SK-N-SH (cell line): ENCODE results near the gene ADCY5. TPM values are rescaled to one million over a fixed set of nuclear protein-coding genes. Genes with fewer than 3 reads are reported as not detected.

ENCODE experiments used
- CTCF ChIA-PET: fragments of 300-600, 350-600 bp; formaldehyde crosslinking; extraction: SDS; loops from one replicate; lab custom pipeline; 2021; lab: Yijun Ruan, JAX
- POLR2A ChIA-PET: fragments of 350-600 bp; sonication (Branson Sonifier 250); formaldehyde crosslinking; extraction: SDS; loops from one replicate; lab custom pipeline; 2020; ENCODE audit warnings: antibody characterized with exemption, inconsistent platforms; lab: Yijun Ruan, JAX
- DNase-seq: peaks from one replicate; pipeline ENCODE4 v3.0.0; 2012
- H2AFZ ChIP-seq: fragments of 200-600 bp; sonication (generic); 2 replicates; pipeline ENCODE4 v1.8.1; 2016; ENCODE audit warnings: antibody characterized with exemption, mild to moderate bottlenecking, low read depth
- H3F3A ChIP-seq: fragments of 200-600 bp; sonication (generic); replicated peaks from 2 replicates; pipeline ENCODE3; 2016; ENCODE audit warnings: antibody characterized with exemption, mild to moderate bottlenecking; ENCODE audit not compliant: insufficient read depth
- H3K27ac ChIP-seq, 2 experiments: fragments of 200-500 bp in 1 of 2; fragments of 200-600 bp in 1 of 2; sonication (Bioruptor generic) in 1 of 2; sonication (generic), shearing (Covaris generic) in 1 of 2; 2 replicates each; pipeline versions ENCODE4 v1.5.1 to v1.6.1; 2014 to 2016; ENCODE audit warnings: low read depth in 2 of 2, inconsistent platforms in 1 of 2, low read length in 1 of 2, mild to moderate bottlenecking in 1 of 2, mixed read lengths in 1 of 2
- H3K27me3 ChIP-seq: fragments of 200-600 bp; sonication (generic), shearing (Covaris generic); 2 replicates; pipeline ENCODE4 v1.6.1; 2016; ENCODE audit warnings: mixed run types; ENCODE audit not compliant: insufficient read depth
- H3K36me3 ChIP-seq, 2 experiments: fragments of 200-500 bp in 1 of 2; fragments of 200-600 bp in 1 of 2; sonication (Bioruptor generic) in 1 of 2; sonication (generic) in 1 of 2; replicated peaks in 1 of 2; 2 replicates each; pipeline versions ENCODE3 to v1.5.1; 2014 to 2016; ENCODE audit warnings: low read length in 1 of 2, mild to moderate bottlenecking in 1 of 2; ENCODE audit not compliant: insufficient read depth in 2 of 2, control insufficient read depth in 1 of 2
- H3K4me1 ChIP-seq, 2 experiments: fragments of 200-500 bp in 1 of 2; fragments of 200-600 bp in 1 of 2; sonication (Bioruptor generic) in 1 of 2; sonication (generic), shearing (Covaris generic) in 1 of 2; 2 replicates each; pipeline versions ENCODE4 v1.5.1 to v1.6.1; 2014 to 2016; ENCODE audit warnings: low read depth in 1 of 2, low read length in 1 of 2, mixed run types in 1 of 2; ENCODE audit not compliant: insufficient read depth in 2 of 2, control insufficient read depth in 1 of 2
- H3K4me2 ChIP-seq: fragments of 200-600 bp; sonication (generic), shearing (Covaris generic); 2 replicates; pipeline ENCODE4 v1.6.1; 2017; ENCODE audit warnings: mixed run types
- H3K4me3 ChIP-seq, 2 experiments: fragments of 200-500 bp in 1 of 2; fragments of 200-600 bp in 1 of 2; sonication (Bioruptor generic) in 1 of 2; sonication (generic), shearing (Covaris generic) in 1 of 2; 2 replicates each; pipeline versions ENCODE4 v1.5.1 to v1.8.1; 2014 to 2016; ENCODE audit warnings: low read depth in 2 of 2, inconsistent platforms in 1 of 2, low read length in 1 of 2, mild to moderate bottlenecking in 1 of 2, mixed read lengths in 1 of 2, moderate library complexity in 1 of 2
- H3K79me2 ChIP-seq: fragments of 200-600 bp; sonication (generic); 2 replicates; pipeline ENCODE4 v1.8.1; 2017; ENCODE audit warnings: mild to moderate bottlenecking; ENCODE audit not compliant: insufficient read depth
- H3K9ac ChIP-seq: fragments of 200-600 bp; sonication (generic); 2 replicates; pipeline ENCODE4 v1.6.1; 2017; ENCODE audit warnings: mixed run types
- H3K9me2 ChIP-seq: fragments of 200-600 bp; sonication (generic); 2 replicates; pipeline ENCODE4 v1.6.1; 2017; ENCODE audit warnings: mixed run types
- H3K9me3 ChIP-seq: fragments of 200-600 bp; sonication (generic); 2 replicates; pipeline ENCODE4 v1.6.1; 2017; ENCODE audit warnings: mixed run types, mild to moderate bottlenecking, moderate library complexity
- H4K20me1 ChIP-seq: fragments of 200-600 bp; sonication (generic); 2 replicates; pipeline ENCODE4 v1.6.1; 2017; ENCODE audit warnings: mild to moderate bottlenecking, mixed run types; ENCODE audit not compliant: insufficient read depth
- CHD2 ChIP-seq: fragments of 150-350 bp; IDR thresholded peaks from 2 replicates; pipeline ENCODE4 v1.6.1; 2018; ENCODE audit warnings: low read length; ENCODE audit not compliant: partially characterized antibody
- CTCF ChIP-seq: fragments of 200-600 bp; sonication (generic); IDR thresholded peaks from 2 replicates; pipeline ENCODE4 v1.6.1; 2017; ENCODE audit warnings: antibody characterized with exemption, mild to moderate bottlenecking, moderate library complexity
- EZH2phosphoT487 ChIP-seq: fragments of 200-600 bp; sonication (generic); IDR thresholded peaks from 2 replicates; pipeline ENCODE4 v1.6.1; 2017; ENCODE audit warnings: low read depth, mixed run types, mild to moderate bottlenecking, antibody characterized with exemption, moderate library complexity, borderline replicate concordance
- FOSL2 ChIP-seq: IDR thresholded peaks from 2 replicates; pipeline ENCODE4 v1.4.0; 2012; ENCODE audit warnings: low read depth, mild to moderate bottlenecking, moderate library complexity, borderline replicate concordance
- FOXM1 ChIP-seq: IDR thresholded peaks from 2 replicates; pipeline ENCODE4 v1.4.0; 2012; ENCODE audit warnings: low read depth, mild to moderate bottlenecking
- GABPA ChIP-seq: IDR thresholded peaks from 2 replicates; pipeline ENCODE4 v1.4.0; 2012; ENCODE audit warnings: low read depth, mild to moderate bottlenecking
- IRF3 ChIP-seq: fragments of 150-350 bp; IDR thresholded peaks from 2 replicates; pipeline ENCODE4 v1.6.1; 2016; ENCODE audit warnings: mild to moderate bottlenecking, low read depth, low read length
- JUND ChIP-seq: IDR thresholded peaks from 2 replicates; pipeline ENCODE4 v1.4.0; 2012
- MXI1 ChIP-seq: IDR thresholded peaks from 2 replicates; pipeline ENCODE4 v1.6.1; 2012; ENCODE audit warnings: mild to moderate bottlenecking, low read depth, low read length, improper control_type of control experiment
- NRF1 ChIP-seq: IDR thresholded peaks from 2 replicates; pipeline ENCODE4 v1.6.1; 2012; ENCODE audit warnings: low read depth, mild to moderate bottlenecking, low read length
- POLR2AphosphoS5 ChIP-seq: IDR thresholded peaks from 2 replicates; pipeline ENCODE4 v1.6.1; 2012; ENCODE audit warnings: low read depth, low read length
- RAD21 ChIP-seq: IDR thresholded peaks from 2 replicates; pipeline ENCODE4 v1.6.1; 2012; ENCODE audit warnings: mild to moderate bottlenecking, low read length
- RFX5 ChIP-seq: IDR thresholded peaks from 2 replicates; pipeline ENCODE4 v1.6.1; 2012; ENCODE audit warnings: mild to moderate bottlenecking, improper control_type of control experiment, low read length
- SIN3A ChIP-seq: IDR thresholded peaks from 2 replicates; pipeline ENCODE4 v1.6.1; 2012; ENCODE audit warnings: low read depth, mild to moderate bottlenecking, low read length, moderate library complexity, borderline replicate concordance
- SMC3 ChIP-seq: IDR thresholded peaks from 2 replicates; pipeline ENCODE4 v1.6.1; 2012; ENCODE audit warnings: low read depth, low read length, improper control_type of control experiment
- TCF12 ChIP-seq: IDR thresholded peaks from 2 replicates; pipeline ENCODE4 v1.4.0; 2012
- TEAD4 ChIP-seq: IDR thresholded peaks from 2 replicates; pipeline ENCODE4 v1.4.0; 2012; ENCODE audit warnings: mild to moderate bottlenecking, borderline replicate concordance; ENCODE audit not compliant: insufficient read depth
- USF2 ChIP-seq: fragments of 150-350 bp; IDR thresholded peaks from 2 replicates; pipeline ENCODE4 v1.6.1; 2017; ENCODE audit warnings: antibody characterized with exemption, low read length, low read depth, borderline replicate concordance
- YY1 ChIP-seq: IDR thresholded peaks from 2 replicates; pipeline ENCODE4 v1.4.0; 2012; ENCODE audit warnings: low read depth, mild to moderate bottlenecking
- WGBS: methylation state at CpG from one replicate; pipeline ENCODE4 v1.1.6; 2017; ENCODE audit warnings: low lambda C conversion rate; 5-methylcytosine and 5-hydroxymethylcytosine counted together
- polyA plus RNA-seq, 3 experiments: library from polyadenylated mRNA; depleted of rRNA; stranded (reverse); fragments of >200 nt; gene quantifications; 2 replicates each; pipeline ENCODE4 v1.2.3, GENCODE V29; 2012
- TF ChIP-seq, protein P1 (sequence below): IDR thresholded peaks from 2 replicates; pipeline ENCODE4 v1.4.0; 2012; ENCODE audit warnings: low read depth
- TF ChIP-seq, protein P2 (sequence below): IDR thresholded peaks from 2 replicates; pipeline ENCODE4 v1.6.1; 2012; ENCODE audit warnings: mild to moderate bottlenecking, low read depth, low read length, moderate library complexity

Gene ADCY5
- polyA plus RNA-seq, 1 of the 3 experiments (the other 2 are of a cell fraction), result 0.21 TPM

GRCh38 chr3:123335007-123335670 lies 113.8 kb downstream of the ADCY5 start:
- H3K36me3 ChIP-seq, result no peaks in the 10 kb centered on the region
- TF ChIP-seq SMC3 (no peak), YY1 (no peak), GABPA (no peak), TEAD4 (no peak), RAD21 (no peak), SIN3A (no peak), CHD2 (no peak), POLR2AphosphoS5 (no peak), FOXM1 (no peak), FOSL2 (no peak), JUND (no peak), EZH2phosphoT487 (no peak), TCF12 (no peak), RFX5 (no peak), MXI1 (no peak)
- TF ChIP-seq, protein P1, sequence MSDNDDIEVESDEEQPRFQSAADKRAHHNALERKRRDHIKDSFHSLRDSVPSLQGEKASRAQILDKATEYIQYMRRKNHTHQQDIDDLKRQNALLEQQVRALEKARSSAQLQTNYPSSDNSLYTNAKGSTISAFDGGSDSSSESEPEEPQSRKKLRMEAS, result no peak
- peaks cover 0 to 6% of the 10 kb centered on the region in 2 experiments; a peak in 1 of 4 replicates for H3K4me1 ChIP-seq
- H3K27me3 ChIP-seq, result peaks cover 22% of the 10 kb centered on the region
- no peak overlapping the region for H3K27ac ChIP-seq
- H3K9ac ChIP-seq, result no peak overlapping the region
- no peak overlapping the region for H3K4me2 ChIP-seq
- no peak overlapping the region for H2AFZ ChIP-seq
- no peaks in the 10 kb centered on the region for H3K9me2 ChIP-seq
- no peaks in the 10 kb centered on the region for H4K20me1 ChIP-seq
- H3F3A ChIP-seq, result no peaks in the 10 kb centered on the region
- DNase-seq, result no peak
- POLR2A ChIA-PET, result no interaction called here
- H3K79me2 ChIP-seq, result no peaks in the 10 kb centered on the region
- CTCF ChIA-PET, result interaction anchor here (0.9 to 16.2 kb wide), 3 partner anchors 63 to 224 kb away, joined by 3 to 275 read pairs (median 5); no protein-coding TSS in a partner anchor
- H3K9me3 ChIP-seq, result no peaks in the 10 kb centered on the region
- no peak overlapping the region for H3K4me3 ChIP-seq
- 68% methylated on average over 14 of the region's 14 CpGs for WGBS

DNA sequence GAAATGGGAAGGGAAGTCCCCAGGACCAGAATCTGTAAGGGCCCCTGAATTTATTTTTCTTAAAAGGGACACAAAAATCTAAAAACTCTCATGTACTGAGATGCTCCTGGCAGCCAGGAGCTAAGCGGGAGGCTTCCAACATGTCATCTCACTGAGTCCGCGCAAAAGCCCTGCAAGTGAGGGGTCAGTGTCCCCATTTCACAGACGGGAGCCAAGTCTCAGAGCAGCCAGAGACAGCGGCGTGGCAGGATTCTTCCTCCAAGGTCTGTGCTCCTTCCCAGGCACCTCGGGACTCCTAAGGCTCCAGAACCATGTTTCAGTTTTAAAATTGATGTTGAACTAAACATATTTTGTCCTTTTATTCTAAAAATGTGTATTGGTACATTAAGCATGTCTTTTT lies 114.8 kb downstream of the ADCY5 start:
- H3K79me2 ChIP-seq, result no peaks in the 10 kb centered on the region
- no peaks in the 10 kb centered on the region for H3F3A ChIP-seq
- H3K4me3 ChIP-seq, result no peak overlapping the region
- no peak overlapping the region for H3K9ac ChIP-seq
- H4K20me1 ChIP-seq, result no peaks in the 10 kb centered on the region
- H3K9me3 ChIP-seq, result no peaks in the 10 kb centered on the region
- no peak overlapping the region for H3K27ac ChIP-seq
- no peaks in the 10 kb centered on the region for H3K9me2 ChIP-seq
- H3K36me3 ChIP-seq, result no peaks in the 10 kb centered on the region
- no peak for DNase-seq
- H3K27me3 ChIP-seq, result peaks cover 14% of the 10 kb centered on the region; the same call in 1 of the 2 replicates
- H3K4me1 ChIP-seq, result peaks cover 0 to 6% of the 10 kb centered on the region in 2 experiments; a peak in 1 of 4 replicates
- no peak overlapping the region for H2AFZ ChIP-seq
- H3K4me2 ChIP-seq, result no peak overlapping the region
- CTCF ChIA-PET, result interaction anchor here (16.2 kb wide), 1 partner anchor 154 kb away, joined by 275 read pairs; no protein-coding TSS in a partner anchor
- POLR2A ChIA-PET, result no interaction called here
- WGBS, result 89% methylated on average over 7 of the region's 7 CpGs
- TF ChIP-seq CTCF (no peak), IRF3 (no peak), USF2 (no peak), NRF1 (no peak)
- TF ChIP-seq, protein P1, result no peak
- TF ChIP-seq, protein P2, sequence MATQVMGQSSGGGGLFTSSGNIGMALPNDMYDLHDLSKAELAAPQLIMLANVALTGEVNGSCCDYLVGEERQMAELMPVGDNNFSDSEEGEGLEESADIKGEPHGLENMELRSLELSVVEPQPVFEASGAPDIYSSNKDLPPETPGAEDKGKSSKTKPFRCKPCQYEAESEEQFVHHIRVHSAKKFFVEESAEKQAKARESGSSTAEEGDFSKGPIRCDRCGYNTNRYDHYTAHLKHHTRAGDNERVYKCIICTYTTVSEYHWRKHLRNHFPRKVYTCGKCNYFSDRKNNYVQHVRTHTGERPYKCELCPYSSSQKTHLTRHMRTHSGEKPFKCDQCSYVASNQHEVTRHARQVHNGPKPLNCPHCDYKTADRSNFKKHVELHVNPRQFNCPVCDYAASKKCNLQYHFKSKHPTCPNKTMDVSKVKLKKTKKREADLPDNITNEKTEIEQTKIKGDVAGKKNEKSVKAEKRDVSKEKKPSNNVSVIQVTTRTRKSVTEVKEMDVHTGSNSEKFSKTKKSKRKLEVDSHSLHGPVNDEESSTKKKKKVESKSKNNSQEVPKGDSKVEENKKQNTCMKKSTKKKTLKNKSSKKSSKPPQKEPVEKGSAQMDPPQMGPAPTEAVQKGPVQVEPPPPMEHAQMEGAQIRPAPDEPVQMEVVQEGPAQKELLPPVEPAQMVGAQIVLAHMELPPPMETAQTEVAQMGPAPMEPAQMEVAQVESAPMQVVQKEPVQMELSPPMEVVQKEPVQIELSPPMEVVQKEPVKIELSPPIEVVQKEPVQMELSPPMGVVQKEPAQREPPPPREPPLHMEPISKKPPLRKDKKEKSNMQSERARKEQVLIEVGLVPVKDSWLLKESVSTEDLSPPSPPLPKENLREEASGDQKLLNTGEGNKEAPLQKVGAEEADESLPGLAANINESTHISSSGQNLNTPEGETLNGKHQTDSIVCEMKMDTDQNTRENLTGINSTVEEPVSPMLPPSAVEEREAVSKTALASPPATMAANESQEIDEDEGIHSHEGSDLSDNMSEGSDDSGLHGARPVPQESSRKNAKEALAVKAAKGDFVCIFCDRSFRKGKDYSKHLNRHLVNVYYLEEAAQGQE, result no peak
